NCI-H1930 (cell line): ENCODE data around the gene CLN6.
"Not testable (repeated sequence)": the region's sequence is repeated elsewhere in the genome, so short reads cannot be mapped to it uniquely, and the experiment has no call there.

Experiments
- DNase-seq, 2 experiments: peaks; one replicate each; lab custom pipeline; 2025; lab: John Stamatoyannopoulos, UW

CLN6 gene

DNA sequence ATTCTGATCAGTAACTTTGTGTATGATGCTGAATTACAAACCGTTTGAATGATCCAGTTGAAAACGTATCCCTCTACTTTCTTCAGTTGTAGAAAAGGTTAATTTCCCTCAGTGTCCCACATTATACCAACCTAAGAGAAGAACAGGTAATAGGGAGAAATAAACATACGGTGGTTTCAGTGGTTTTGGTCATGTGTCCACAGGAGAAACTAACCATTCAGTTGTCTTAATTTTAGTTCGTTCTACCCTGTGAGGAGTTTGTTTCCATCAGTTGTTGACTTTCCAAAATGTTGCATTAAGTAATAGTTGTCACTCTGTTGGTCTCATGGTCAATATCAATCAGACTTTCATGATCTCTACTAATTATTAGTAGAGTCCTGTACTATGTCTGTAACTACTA lies 39.5 kb downstream of the CLN6 start:
- DNase-seq: no peak

DNA sequence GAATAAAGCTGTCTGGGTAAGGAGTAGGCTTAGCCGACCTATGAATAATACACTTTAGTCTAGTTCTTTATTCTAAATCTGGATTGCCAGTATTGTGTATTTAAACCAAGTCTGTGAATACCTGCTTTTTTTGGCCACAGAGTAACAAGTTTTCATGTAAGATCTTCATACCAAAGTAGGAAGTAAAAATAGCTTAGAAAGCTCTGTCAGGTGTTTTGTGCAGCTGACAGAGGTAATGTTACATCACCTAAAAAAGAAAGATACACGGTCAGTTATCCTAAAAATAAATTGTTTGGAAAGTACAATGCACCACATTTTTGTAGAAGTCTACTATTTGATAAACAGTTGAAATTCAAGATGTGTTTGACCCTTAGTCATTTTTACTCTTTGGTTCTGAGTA lies 40.9 kb downstream of the CLN6 start:
- DNase-seq: no peak

DNA sequence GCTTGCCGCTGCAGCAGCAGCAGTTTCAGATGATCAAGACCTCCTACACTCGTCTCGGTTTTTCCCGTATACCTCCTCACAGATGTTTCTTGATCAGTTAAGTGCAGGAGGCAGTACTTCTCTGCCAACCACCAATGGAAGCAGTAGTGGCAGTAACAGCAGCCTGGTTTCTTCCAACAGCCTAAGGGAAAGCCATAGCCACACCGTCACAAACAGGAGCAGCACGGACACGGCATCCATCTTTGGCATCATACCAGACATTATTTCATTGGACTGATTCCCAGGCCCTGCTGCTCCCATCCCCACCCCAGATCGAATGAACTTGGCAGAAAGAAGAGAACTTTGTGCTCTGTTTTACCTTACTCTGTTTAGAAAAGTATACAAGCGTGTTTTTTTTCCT lies 42.0 kb downstream of the CLN6 start:
- no peak for DNase-seq

DNA sequence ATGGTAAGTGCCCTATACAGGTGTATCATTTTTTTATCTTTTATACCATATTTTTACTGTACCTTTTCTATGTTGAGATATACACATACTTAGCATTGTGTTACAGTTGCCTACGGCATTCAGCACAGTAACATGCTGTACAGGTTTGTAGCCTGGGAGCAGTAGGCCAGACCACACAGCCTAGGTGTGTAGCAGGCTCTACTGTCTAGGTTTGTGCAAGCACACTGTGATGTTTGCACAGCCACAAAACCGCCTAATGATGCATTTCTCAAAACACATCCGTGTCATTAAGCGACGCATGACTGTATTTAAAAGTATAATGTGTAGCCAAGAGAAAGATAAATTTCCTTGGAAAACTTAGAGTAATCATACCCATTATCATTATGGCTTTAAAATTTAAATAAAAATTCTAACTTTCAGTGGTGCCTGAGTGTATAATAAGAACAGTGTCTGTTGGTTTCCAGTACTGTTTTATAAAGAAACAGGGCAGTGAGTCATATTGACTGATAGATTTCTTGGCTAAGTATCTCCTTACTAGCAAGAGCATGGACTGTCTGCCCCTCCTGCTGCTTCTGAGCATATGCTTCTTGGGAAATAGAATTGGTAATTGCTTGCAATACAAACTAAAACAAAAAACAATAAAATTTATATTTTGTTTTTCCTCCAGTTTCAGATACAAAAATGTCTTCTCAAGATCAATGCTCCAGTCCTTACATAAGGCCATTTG lies 42.7 kb downstream of the CLN6 start:
- no peak for DNase-seq

DNA sequence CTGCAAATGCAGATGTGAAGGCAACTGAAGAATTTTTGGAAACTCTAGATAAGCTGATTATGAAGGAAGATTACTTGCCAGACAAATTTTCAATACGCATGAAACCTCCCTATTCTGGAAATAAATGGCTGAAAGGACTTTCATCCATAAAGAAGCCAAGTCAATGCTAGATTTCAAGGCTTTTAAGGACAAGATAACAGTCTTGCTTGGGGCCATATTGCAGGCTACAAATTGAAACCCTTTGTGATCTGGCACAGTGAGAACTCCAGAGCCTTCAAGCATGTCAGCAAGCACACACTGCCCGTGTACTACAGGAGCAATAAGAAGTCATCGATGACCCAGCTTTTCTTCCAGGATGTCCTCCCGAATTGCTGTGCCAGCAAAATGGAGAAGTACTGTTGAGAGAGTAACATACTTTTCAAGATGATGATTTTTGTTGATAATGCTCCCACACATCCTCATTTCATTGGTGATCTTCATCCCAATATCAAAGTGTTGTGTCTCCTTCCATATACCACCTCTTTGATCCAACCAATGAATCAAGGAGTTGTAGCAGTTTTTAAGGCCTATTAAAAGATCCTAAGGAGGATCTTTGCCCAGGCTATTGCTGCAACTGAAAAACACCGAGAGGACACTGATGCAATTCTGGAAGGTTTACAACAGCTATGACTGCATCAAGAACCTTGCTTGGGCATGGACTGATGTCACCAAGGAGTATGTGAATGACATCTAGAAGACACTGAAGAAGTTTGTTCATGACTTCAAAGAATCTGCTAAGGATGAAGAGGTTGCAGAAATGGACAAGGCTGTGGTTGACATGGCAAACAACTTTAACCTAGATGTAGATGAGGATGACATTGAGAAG lies 44.7 kb downstream of the CLN6 start:
- no peak for DNase-seq

DNA sequence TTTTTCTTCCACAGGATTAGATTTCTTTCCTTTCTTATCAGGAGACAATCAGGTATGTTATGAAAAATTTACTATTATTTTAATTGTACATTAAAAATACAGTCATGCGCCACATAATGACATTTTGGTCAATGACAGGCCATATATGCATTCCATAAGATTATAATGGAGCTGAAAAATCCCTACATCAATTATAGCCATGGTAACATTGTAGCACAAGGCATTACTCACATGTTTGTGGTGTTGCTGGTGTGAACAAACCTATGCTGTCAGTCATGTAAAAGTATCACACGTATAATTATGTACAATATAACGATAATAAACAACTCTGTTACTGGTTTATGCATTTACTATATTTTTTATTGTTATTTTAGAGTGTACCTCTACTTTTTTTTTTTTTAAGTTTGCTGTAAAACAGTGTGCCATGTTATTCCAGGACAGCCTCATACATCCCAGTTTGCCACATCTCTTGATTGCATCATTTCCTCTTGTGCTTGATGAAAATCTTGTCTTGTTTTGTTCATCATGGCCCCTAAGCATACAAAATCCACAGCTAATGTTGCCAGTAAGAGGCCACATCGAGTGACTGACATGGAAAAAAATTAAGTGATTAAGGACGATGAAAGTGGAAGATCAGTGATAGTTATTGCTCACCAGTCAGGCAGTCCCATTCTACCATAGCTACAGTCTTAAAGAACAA lies 45.8 kb downstream of the CLN6 start:
- DNase-seq: no peak

DNA sequence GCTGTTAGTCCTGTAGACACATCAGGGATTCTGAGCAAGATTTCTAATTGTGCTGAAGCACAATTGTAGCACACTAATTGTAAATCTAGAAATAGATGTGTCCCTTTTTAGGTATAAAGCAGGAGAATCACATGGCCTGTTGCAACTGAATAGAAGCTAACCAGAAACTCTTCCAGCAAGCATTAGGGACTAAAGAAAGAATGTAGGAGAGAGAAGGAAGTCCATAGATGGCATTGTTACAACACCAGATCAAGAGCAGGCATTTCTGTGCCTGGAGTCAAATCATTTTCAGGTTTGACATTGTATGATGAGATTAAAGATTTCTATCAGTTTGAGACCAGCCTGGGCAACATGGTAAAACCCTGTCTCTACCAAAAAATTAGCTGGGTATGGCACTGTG lies 51.8 kb downstream of the CLN6 start:
- DNase-seq: no peak

DNA sequence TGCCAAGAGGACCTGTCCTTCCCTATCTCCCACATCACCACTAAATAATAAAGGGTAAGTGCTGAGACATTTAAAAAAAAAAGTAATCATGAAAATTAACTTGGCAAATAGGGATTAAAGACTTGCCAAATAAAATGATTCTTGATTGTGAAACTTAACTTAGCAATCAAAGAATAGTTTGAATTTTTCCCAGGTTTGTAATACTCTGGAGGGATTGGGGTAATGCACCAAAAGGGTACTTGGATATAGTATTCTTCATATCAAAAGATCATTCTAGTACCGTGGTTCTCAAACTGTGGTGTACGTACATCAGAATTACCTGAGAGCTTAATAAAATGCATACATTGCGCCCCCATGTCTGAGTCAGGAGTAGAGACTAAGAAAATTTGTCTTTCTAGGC lies 52.9 kb downstream of the CLN6 start:
- DNase-seq: no peak

DNA sequence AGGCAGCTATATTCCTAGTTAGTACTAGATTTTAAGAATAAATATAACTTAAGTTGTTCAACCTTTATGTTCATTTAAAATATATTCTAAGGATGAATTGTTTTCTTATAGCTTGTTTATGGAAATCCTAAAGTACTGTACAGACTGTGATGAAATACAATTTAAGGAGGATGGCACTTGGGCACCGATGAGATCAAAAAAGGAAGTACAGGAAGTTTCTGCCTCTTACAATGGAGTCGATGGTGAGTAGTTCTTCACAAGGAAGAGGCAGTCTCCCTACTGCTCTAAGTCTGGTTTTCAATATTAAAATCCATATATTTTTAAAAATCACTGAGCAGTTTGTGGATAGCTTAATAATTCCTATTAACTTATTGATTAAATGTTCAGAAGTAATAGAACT lies 54.0 kb downstream of the CLN6 start:
- DNase-seq: no peak

DNA sequence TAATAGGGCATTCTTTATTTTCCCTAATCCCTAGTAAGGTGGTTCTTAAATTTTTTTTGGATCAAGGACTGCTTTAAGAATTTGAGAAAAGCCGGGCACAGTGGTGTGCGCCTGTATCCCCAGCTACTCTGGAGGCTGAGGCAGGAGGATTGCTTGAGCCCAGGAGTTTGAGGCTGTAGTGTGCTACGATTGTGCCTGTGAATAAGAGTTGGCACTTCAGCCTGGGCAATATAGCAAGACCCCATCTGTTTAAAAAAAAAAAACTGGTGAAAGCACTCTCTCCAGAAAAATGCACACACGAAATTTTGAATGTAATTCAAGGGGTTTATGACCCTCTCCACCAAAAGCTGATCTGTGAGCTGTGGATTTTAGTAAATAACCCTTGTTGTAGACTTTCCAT lies 56.4 kb downstream of the CLN6 start:
- no peak for DNase-seq

DNA sequence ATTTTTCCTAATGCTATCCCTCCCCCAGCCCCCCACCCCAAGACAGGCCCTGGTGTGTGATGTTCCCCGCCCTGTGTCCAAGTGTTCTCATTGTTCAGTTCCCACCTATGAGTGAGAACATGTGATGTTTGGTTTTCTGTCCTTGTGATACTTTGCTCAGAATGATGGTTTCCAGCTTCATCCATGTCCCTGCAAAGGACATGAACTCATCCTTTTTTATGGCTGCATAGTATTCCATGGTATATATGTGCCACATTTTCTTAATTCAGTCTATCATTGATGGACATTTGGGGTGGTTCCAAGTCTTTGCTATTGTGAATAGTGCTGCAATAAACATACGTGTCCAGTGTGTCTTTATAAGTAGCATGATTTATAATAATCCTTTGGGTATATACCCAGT lies 57.5 kb downstream of the CLN6 start:
- DNase-seq: not testable (repeated sequence)

DNA sequence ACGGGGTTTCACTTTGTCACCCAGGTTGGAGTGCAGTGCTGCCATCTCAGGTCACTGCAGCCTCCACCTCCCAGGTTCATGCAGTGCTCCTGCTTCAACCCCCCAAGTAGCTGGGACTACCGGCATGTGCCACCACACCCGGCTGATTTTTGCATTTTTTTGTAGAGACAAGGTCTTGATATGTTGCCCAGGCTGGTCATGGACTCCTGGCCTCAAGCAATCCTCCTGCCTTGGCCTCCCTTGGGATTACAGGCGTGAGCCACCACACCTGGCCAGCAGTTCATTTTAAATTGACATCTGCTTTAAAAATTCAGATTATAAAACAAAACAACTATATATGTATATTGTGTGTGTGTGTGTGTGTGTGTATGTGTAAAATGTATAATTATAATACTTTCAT lies 62.7 kb downstream of the CLN6 start:
- no peak for DNase-seq

DNA sequence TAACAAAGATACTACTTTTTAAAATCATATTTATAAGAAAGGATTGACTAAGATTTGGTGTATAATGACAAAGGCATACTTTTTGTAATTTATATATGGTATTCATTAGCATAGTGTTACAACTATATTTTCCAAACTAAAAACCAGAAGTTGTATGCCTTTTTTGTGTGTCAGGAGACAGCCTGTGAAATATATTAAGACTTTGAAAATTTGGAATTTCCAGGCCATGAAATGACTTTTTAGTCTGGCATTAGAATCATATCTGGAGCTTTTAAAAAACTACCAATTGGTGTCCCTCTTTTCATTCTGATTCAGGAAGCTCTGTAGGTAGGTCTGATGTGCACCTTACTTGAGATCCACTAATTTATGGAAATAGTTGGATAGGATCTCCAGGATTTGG lies 66.3 kb downstream of the CLN6 start:
- DNase-seq: no peak

DNA sequence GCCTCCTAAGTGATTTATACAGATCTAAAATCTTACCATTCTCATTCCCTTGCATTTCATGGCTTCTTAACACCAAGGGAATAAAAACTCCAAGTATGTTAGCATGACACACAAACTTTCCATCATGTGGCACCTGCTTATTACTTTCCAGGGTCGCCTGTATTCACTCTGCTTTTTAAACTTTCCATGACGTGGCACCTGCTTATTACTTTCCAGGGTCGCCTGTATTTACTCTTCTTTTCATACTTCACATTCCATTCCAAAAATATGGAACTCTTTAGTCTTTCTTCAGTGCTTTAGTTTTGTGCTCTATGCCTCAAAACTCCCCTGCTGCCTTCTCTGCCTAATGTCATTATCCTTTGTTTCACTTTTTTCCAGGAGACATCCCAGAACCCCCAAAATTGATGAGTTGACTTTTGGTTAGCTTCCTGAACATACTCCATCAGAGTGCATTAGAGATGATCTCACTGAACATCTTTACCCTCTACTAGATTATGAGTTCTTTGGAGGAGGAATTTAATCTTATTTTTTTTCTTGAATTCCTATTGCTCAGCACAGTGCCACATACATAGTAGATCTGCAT lies 71.4 kb downstream of the CLN6 start:
- DNase-seq: no peak

DNA sequence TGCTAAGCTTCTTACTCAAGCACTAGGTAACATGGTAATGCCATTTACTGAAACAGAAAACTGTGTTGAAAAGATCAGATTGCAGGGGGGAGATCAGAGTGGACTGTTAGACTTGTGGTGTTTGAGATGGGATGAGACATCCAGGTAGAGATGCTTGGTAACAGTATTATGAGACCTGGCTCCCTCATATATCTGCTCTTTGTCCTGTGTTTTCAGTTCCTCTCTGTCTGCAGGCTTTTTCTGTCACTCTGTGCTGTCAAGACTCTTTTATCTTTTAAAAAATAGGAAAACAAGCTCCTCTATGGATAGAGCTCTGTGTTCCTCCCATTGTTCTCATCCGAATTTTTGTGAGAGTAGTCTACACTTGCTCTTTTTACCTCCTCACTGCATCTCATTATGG lies 72.5 kb downstream of the CLN6 start:
- DNase-seq: no peak
